HepG2 (cell line): Measurements from ENCODE around the gene DVL3. TPM values are rescaled to one million over a fixed set of nuclear protein-coding genes. Genes with fewer than 3 reads are reported as not detected.
A peak's percentile ranks its signal among the peaks of the same experiment; 100 is the strongest.

Source experiments
- ARID2 ChIP-seq: sonication (generic); formaldehyde crosslinking; IDR thresholded peaks from 2 replicates; pipeline ENCODE4 v1.8.1; 2022; ENCODE audit warnings: mild to moderate bottlenecking, missing genetic modification reagents, borderline replicate concordance
- ARNT ChIP-seq: fragments of 450-650 bp; IDR thresholded peaks from 2 replicates; pipeline ENCODE4 v1.6.1; 2017
- ETV5 ChIP-seq: IDR thresholded peaks from 2 replicates; pipeline ENCODE4 v1.6.1; 2018; ENCODE audit warnings: missing biosample characterization, missing genetic modification reagents, inconsistent platforms, borderline replicate concordance
- FOXC1 ChIP-seq: sonication (generic); formaldehyde crosslinking; IDR thresholded peaks from 2 replicates; pipeline ENCODE4 v1.8.0; 2022; ENCODE audit warnings: mild to moderate bottlenecking, missing genetic modification reagents, borderline replicate concordance
- KMT2A ChIP-seq: sonication (generic); formaldehyde crosslinking; IDR thresholded peaks from 2 replicates; pipeline ENCODE4 v1.4.0; 2020; ENCODE audit warnings: missing genetic modification reagents
- MTF1 ChIP-seq: sonication (generic); formaldehyde crosslinking; IDR thresholded peaks from 2 replicates; pipeline ENCODE4 v1.5.0; 2020; ENCODE audit warnings: missing genetic modification reagents
- MXD4 ChIP-seq: IDR thresholded peaks from 2 replicates; pipeline ENCODE4 v1.6.1; 2016; ENCODE audit warnings: mild to moderate bottlenecking, missing biosample characterization, missing genetic modification reagents
- PHF20 ChIP-seq: sonication (generic); formaldehyde crosslinking; IDR thresholded peaks from 2 replicates; pipeline ENCODE4 v1.5.0; 2020; ENCODE audit warnings: mild to moderate bottlenecking, missing genetic modification reagents
- PPARG ChIP-seq: conservative IDR thresholded peaks from 2 replicates; pipeline ENCODE4 v1.6.1; 2016; ENCODE audit warnings: missing biosample characterization, missing genetic modification reagents
- SETDB1 ChIP-seq: sonication (generic); formaldehyde crosslinking; IDR thresholded peaks from 2 replicates; pipeline ENCODE4 v1.5.1; 2020; ENCODE audit warnings: missing genetic modification reagents, mild to moderate bottlenecking, borderline replicate concordance
- SMAD1 ChIP-seq: sonication (generic); formaldehyde crosslinking; IDR thresholded peaks from 2 replicates; pipeline ENCODE4 v1.4.0; 2020; ENCODE audit warnings: missing genetic modification reagents, low read depth, mild to moderate bottlenecking, borderline replicate concordance
- SP140L ChIP-seq: sonication (generic); formaldehyde crosslinking; IDR thresholded peaks from 2 replicates; pipeline ENCODE4 v1.4.0; 2020; ENCODE audit warnings: missing genetic modification reagents, borderline replicate concordance
- SPEN ChIP-seq: sonication (generic); formaldehyde crosslinking; IDR thresholded peaks from 2 replicates; pipeline ENCODE4 v1.5.1; 2020; ENCODE audit warnings: low read depth, mild to moderate bottlenecking, missing genetic modification reagents
- YEATS2 ChIP-seq: sonication (generic); formaldehyde crosslinking; IDR thresholded peaks from 2 replicates; pipeline ENCODE4 v1.4.0; 2020; ENCODE audit warnings: missing genetic modification reagents, borderline replicate concordance
- ZBTB38 ChIP-seq: sonication (generic); formaldehyde crosslinking; IDR thresholded peaks from 2 replicates; pipeline ENCODE4 v1.5.1; 2020; ENCODE audit warnings: mild to moderate bottlenecking, missing genetic modification reagents
- ZNF235 ChIP-seq: sonication (generic); formaldehyde crosslinking; IDR thresholded peaks from 2 replicates; pipeline ENCODE4 v1.8.1; 2023; ENCODE audit warnings: mild to moderate bottlenecking, missing genetic modification reagents, borderline replicate concordance
- ZNF350 ChIP-seq: sonication (generic); formaldehyde crosslinking; IDR thresholded peaks from 2 replicates; pipeline ENCODE4 v1.4.0; 2020; ENCODE audit warnings: mild to moderate bottlenecking, low read depth, missing genetic modification reagents, borderline replicate concordance
- ZNF562 ChIP-seq: sonication (generic); formaldehyde crosslinking; IDR thresholded peaks from 2 replicates; pipeline ENCODE4 v1.8.0; 2022; ENCODE audit warnings: missing genetic modification reagents, borderline replicate concordance
- ZNF619 ChIP-seq: sonication (generic); formaldehyde crosslinking; IDR thresholded peaks from 2 replicates; pipeline ENCODE4 v1.4.0; 2020; ENCODE audit warnings: mild to moderate bottlenecking, missing genetic modification reagents
- polyA plus RNA-seq, 8 experiments: library from polyadenylated mRNA; depleted of rRNA in 3 of 8; stranded (reverse) in 7 of 8; unstranded in 1 of 8; fragments of >200 nt; fragmentation: Illumina TruSeq in 4 of 8; extraction: Trizol in 4 of 8; gene quantifications; 2 replicates each; pipeline versions ENCODE4 v1.2.1 to v1.2.3, GENCODE V29; 2011 to 2016; ENCODE audit warnings: low read depth in 4 of 8, missing spikeins in 1 of 8, mixed read lengths in 1 of 8; ENCODE audit not compliant: insufficient read depth in 1 of 8
- total RNA-seq, 5 experiments: library from RNA; depleted of rRNA; stranded (reverse); fragments of >200 nt; fragmentation: Illumina TruSeq; extraction: Trizol; gene quantifications; 2 replicates each; pipeline ENCODE4 v1.2.3, GENCODE V29; 2016; ENCODE audit warnings: low read depth in 1 of 5
- TF ChIP-seq, protein P1 (sequence below): IDR thresholded peaks from 2 replicates; pipeline ENCODE4 v1.6.1; 2016; ENCODE audit warnings: mild to moderate bottlenecking, missing biosample characterization, missing genetic modification reagents
- TF ChIP-seq, protein P2 (sequence below): IDR thresholded peaks from 2 replicates; pipeline ENCODE4 v1.6.1; 2016; ENCODE audit warnings: low read depth, borderline replicate concordance
- TF ChIP-seq, protein P3 (sequence below): sonication (generic); formaldehyde crosslinking; IDR thresholded peaks from 2 replicates; pipeline ENCODE4 v1.4.0; 2020; ENCODE audit warnings: missing genetic modification reagents, borderline replicate concordance
- TF ChIP-seq, protein P4 (sequence below): sonication (generic); formaldehyde crosslinking; IDR thresholded peaks from 2 replicates; pipeline ENCODE4 v1.4.0; 2020; ENCODE audit warnings: missing genetic modification reagents
- TF ChIP-seq, protein P5 (sequence below): sonication (generic); formaldehyde crosslinking; IDR thresholded peaks from 2 replicates; pipeline ENCODE4 v1.5.1; 2020; ENCODE audit warnings: mild to moderate bottlenecking, missing genetic modification reagents, moderate library complexity

Gene DVL3
- total and polyA plus RNA-seq, 2 of the 13 experiments (the other 11 are each of a cell fraction or from before 2014, with no cell fraction given) = 29.0 to 36.1 TPM

DNA sequence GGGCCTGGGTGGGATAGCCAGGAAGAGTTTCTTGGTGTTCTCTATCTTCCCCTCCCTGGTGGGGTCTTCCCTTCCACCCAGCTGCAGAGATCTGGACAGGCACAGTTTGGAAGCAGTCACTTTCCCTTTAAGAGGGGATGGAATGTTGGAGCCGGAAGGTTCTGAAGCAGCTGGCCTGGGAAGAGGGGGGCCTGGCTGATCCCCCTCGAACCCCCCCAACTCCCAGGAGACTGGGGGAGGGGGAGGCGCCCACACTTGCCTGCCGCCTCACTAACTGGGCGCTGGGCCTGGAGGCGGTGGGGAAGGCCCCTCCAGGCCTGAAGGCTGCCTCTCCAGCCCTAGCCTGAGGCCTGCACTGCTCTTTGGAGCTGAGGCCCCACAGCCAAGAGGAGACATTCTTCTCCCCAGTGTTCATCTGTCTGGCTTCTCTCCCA is 1.4 kb downstream of the DVL3 start (continued):
- 0 out of 2 replicates have a peak, but pooled peaks have one; percentile 25 for TF ChIP-seq PHF20 (CRISPR knock-in tag)
- TF ChIP-seq ARNT = no peak
- 0 out of 2 replicates have a peak, but pooled peaks have one; percentile 29 for TF ChIP-seq YEATS2
- TF ChIP-seq, protein P1, sequence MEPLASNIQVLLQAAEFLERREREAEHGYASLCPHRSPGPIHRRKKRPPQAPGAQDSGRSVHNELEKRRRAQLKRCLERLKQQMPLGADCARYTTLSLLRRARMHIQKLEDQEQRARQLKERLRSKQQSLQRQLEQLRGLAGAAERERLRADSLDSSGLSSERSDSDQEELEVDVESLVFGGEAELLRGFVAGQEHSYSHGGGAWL (CRISPR knock-in tag) = no peak
- no peak for TF ChIP-seq PPARG
- TF ChIP-seq FOXC1 (CRISPR knock-in tag) = no peak
- TF ChIP-seq ZNF562 = no peak
- TF ChIP-seq, protein P2, sequence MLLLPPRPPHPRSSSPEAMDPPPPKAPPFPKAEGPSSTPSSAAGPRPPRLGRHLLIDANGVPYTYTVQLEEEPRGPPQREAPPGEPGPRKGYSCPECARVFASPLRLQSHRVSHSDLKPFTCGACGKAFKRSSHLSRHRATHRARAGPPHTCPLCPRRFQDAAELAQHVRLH (CRISPR knock-in tag) = no peak
- peak; percentile 50; the same call in 1 of the 2 replicates for TF ChIP-seq SPEN (CRISPR knock-in tag)
- TF ChIP-seq, protein P3, sequence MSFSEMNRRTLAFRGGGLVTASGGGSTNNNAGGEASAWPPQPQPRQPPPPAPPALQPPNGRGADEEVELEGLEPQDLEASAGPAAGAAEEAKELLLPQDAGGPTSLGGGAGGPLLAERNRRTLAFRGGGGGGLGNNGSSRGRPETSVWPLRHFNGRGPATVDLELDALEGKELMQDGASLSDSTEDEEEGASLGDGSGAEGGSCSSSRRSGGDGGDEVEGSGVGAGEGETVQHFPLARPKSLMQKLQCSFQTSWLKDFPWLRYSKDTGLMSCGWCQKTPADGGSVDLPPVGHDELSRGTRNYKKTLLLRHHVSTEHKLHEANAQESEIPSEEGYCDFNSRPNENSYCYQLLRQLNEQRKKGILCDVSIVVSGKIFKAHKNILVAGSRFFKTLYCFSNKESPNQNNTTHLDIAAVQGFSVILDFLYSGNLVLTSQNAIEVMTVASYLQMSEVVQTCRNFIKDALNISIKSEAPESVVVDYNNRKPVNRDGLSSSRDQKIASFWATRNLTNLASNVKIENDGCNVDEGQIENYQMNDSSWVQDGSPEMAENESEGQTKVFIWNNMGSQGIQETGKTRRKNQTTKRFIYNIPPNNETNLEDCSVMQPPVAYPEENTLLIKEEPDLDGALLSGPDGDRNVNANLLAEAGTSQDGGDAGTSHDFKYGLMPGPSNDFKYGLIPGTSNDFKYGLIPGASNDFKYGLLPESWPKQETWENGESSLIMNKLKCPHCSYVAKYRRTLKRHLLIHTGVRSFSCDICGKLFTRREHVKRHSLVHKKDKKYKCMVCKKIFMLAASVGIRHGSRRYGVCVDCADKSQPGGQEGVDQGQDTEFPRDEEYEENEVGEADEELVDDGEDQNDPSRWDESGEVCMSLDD = no peak; the same call in 1 of the 2 replicates
- no peak for TF ChIP-seq SMAD1
- TF ChIP-seq SETDB1 (CRISPR knock-in tag) = no peak
- peak; percentile 68; the same call in 1 of the 2 replicates for TF ChIP-seq ARID2
- TF ChIP-seq, protein P4, sequence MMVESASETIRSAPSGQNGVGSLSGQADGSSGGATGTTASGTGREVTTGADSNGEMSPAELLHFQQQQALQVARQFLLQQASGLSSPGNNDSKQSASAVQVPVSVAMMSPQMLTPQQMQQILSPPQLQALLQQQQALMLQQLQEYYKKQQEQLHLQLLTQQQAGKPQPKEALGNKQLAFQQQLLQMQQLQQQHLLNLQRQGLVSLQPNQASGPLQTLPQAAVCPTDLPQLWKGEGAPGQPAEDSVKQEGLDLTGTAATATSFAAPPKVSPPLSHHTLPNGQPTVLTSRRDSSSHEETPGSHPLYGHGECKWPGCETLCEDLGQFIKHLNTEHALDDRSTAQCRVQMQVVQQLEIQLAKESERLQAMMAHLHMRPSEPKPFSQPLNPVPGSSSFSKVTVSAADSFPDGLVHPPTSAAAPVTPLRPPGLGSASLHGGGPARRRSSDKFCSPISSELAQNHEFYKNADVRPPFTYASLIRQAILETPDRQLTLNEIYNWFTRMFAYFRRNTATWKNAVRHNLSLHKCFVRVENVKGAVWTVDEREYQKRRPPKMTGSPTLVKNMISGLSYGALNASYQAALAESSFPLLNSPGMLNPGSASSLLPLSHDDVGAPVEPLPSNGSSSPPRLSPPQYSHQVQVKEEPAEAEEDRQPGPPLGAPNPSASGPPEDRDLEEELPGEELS (CRISPR knock-in tag) = peak; percentile 16; the same call in 1 of the 2 replicates
- no peak for TF ChIP-seq ZNF619 (CRISPR knock-in tag)
- no peak for TF ChIP-seq MXD4 (CRISPR knock-in tag)
- 0 out of 2 replicates have a peak, but pooled peaks have one; percentile 78 for TF ChIP-seq ZNF235
- no peak for TF ChIP-seq MTF1 (CRISPR knock-in tag)
- peak; percentile 44; the same call in 1 of the 2 replicates for TF ChIP-seq ZNF350 (CRISPR knock-in tag)
- TF ChIP-seq SP140L = no peak
- TF ChIP-seq KMT2A (CRISPR knock-in tag) = peak; percentile 18; the same call in 1 of the 2 replicates
- TF ChIP-seq ETV5 (CRISPR knock-in tag) = peak; percentile 55; the same call in 1 of the 2 replicates
- TF ChIP-seq ZBTB38 = no peak
- TF ChIP-seq, protein P5, sequence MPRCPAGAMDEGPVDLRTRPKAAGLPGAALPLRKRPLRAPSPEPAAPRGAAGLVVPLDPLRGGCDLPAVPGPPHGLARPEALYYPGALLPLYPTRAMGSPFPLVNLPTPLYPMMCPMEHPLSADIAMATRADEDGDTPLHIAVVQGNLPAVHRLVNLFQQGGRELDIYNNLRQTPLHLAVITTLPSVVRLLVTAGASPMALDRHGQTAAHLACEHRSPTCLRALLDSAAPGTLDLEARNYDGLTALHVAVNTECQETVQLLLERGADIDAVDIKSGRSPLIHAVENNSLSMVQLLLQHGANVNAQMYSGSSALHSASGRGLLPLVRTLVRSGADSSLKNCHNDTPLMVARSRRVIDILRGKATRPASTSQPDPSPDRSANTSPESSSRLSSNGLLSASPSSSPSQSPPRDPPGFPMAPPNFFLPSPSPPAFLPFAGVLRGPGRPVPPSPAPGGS (CRISPR knock-in tag) = 0 out of 2 replicates have a peak, but pooled peaks have one; percentile 63
